Activated naive CD8-positive, alpha-beta T cell treated with anti-CD3 and anti-CD28 coated beads, Interleukin-2, amount 10 ng/mL, durations not matched to agents 7 days and 5 days (primary cell): ENCODE results near the gene LSP1. TPM values are rescaled to one million over a fixed set of nuclear protein-coding genes. Genes with fewer than 3 reads are reported as not detected.

Experiments used
- ATAC-seq: fragments of 150-1000 bp; cut with Tn5 transposase; one replicate; pipeline ENCODE4 v1.10.0; 2021; ENCODE audit warnings: low read depth, moderate library complexity
- POLR2A ChIA-PET: fragments of 350-600 bp; sonication (Branson Sonifier 250); formaldehyde crosslinking; loops from one replicate; lab custom pipeline; 2021; ENCODE audit warnings: antibody characterized with exemption; lab: Charles Lee
- DNase-seq: peaks from one replicate; pipeline ENCODE4 v3.0.0; 2021
- H3K27ac Mint-ChIP-seq: one replicate; pipeline ENCODE4 v1.8.0; 2022; ENCODE audit warnings: mild to moderate bottlenecking, mixed read lengths
- H3K27me3 Mint-ChIP-seq: one replicate; pipeline ENCODE4 v1.8.0; 2022; ENCODE audit warnings: mild to moderate bottlenecking, moderate library complexity, mixed read lengths
- H3K36me3 Mint-ChIP-seq: one replicate; pipeline ENCODE4 v1.8.0; 2021; ENCODE audit warnings: mild to moderate bottlenecking, mixed read lengths
- H3K4me1 Mint-ChIP-seq: one replicate; pipeline ENCODE4 v1.8.0; 2021; ENCODE audit warnings: mixed read lengths
- H3K4me3 Mint-ChIP-seq: one replicate; pipeline ENCODE4 v1.8.0; 2022; ENCODE audit warnings: mild to moderate bottlenecking, moderate library complexity, mixed read lengths
- H3K9me3 Mint-ChIP-seq: one replicate; pipeline ENCODE4 v1.8.0; 2021; ENCODE audit warnings: mixed read lengths
- total RNA-seq, 2 experiments: library from RNA; stranded (reverse); gene quantifications; one replicate each; pipeline ENCODE4 v1.2.3, GENCODE V29; 2021

The LSP1 gene
- total RNA-seq, 2 experiments from 2014 or later: 438 to 453 TPM

DNA sequence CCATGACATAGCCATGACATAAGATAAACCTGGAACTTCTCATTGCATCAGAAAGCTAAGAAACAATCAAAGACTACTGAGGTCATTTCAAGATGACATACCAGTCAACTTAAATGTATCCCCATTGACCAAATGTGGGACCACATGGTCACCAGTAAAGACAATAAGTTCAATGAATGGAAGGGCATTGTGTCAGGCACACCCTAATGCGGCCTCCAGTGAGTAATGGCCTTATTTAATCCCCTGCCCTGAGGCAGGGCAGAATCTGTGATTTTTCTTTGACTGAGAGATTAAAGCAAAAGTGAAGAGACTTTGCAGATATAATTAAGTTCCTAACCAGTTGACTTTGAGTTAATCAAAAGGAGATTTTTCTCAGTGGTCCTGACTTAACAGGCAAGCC is 35.4 kb upstream of the LSP1 start:
- Mint-ChIP-seq H3K36me3 (no peaks in the 10 kb centered on the region), H3K27me3 (peaks cover 12% of the 10 kb centered on the region), H3K4me1 (no peaks in the 10 kb centered on the region), H3K9me3 (peaks cover 12% of the 10 kb centered on the region), H3K4me3 (no peak overlapping the region), H3K27ac (no peak overlapping the region)
- POLR2A ChIA-PET: interaction anchor here (0.6 kb wide), 1 partner anchor 100 kb away, joined by 3 read pairs; no protein-coding TSS in a partner anchor
- ATAC-seq: no peak
- DNase-seq: no peak

DNA sequence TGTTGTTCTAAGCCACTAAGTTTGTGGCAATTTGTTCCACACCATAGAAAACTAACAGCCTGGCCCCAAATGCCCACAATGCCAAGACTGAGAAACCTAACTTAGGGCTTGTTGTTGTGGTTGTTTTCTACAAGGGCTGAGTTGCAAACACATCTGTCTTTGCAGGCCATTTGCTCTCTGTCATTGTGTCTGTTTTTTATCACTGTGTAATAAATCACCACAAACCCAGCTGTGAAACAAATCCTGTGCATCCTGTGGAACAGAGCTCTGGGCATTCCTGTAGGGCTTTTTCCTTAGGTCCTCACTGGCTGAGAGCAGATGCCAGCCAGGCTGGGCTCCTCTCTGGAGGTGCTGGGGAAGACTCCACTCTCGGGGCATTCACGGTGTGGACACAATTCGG is 33.8 kb upstream of the LSP1 start:
- H3K4me1 Mint-ChIP-seq: no peaks in the 10 kb centered on the region
- no peak for ATAC-seq
- no peaks in the 10 kb centered on the region for H3K36me3 Mint-ChIP-seq
- H3K9me3 Mint-ChIP-seq: peaks cover 12% of the 10 kb centered on the region
- H3K27ac Mint-ChIP-seq: no peak overlapping the region
- peaks cover 6% of the 10 kb centered on the region for H3K27me3 Mint-ChIP-seq
- no peak overlapping the region for H3K4me3 Mint-ChIP-seq
- no peak for DNase-seq
- POLR2A ChIA-PET: interaction anchor here (0.5 kb wide), 1 partner anchor 137 kb away, joined by 4 read pairs; no protein-coding TSS in a partner anchor

DNA sequence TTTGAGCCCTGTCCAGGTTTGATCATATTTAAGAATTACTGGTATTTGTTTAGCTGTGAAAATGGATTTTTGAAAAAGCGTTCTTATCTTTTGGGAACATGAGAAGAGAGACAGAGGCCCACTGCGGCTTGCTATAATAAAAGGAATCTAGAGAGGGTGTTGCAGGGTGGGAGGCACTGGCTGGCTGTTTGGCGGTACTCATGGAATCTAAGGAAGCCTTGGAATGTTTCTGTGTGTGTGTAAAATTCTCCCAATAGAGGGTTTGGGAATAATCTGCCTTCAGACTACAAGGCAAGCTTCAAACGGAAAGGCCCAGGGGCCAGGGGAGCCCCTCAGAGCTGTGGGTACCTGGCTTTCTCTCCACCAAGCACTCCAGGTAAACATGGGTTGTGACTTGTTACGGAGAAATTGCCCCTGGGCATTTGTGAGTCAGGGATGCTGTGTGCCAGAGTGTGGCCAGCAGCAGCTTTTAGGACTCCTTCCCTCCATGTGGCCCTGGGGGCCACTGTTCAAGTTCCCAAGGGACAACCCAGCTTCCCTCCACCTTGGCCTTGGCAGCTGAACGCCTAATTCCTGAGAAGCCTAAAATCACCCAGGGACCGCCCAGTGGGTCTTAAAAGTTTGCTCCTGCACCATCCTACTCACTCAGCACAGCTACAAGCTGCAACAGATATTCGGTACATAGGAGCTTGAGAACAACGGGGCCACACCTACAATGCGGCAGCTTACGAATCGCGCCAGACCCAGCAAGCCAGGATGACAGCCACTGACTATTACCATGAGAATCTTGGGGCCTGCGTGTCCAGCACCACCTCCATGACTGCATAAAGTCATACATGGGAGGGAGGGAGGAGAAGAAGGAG is 32.2 kb upstream of the LSP1 start:
- Mint-ChIP-seq H3K36me3 (no peaks in the 10 kb centered on the region), H3K4me1 (no peaks in the 10 kb centered on the region), H3K27ac (no peak overlapping the region), H3K9me3 (peaks cover 12% of the 10 kb centered on the region), H3K4me3 (no peak overlapping the region), H3K27me3 (peaks cover 6% of the 10 kb centered on the region)
- no peak for DNase-seq
- ATAC-seq: no peak
- POLR2A ChIA-PET: no interaction called here

DNA sequence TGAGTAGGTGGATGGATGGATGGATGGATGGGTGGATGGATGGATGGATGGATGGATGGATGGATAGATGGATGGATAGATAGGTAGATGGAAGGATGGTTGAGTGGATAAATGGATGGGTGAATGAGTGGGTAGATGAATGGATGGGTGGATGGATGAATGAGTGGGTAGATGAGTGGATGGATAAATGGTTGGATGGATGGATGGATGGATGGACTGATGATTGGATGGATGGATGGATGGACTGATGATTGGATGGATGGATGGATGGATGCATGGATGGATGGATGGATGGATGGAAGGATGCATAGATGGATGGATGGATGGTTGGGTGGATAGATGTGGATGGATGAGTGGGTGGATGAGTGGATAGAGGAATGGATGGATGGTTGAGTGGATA is 31.3 kb upstream of the LSP1 start:
- no peak for DNase-seq
- H3K27ac Mint-ChIP-seq: no peak overlapping the region
- no peaks in the 10 kb centered on the region for H3K4me1 Mint-ChIP-seq
- no peaks in the 10 kb centered on the region for H3K36me3 Mint-ChIP-seq
- H3K27me3 Mint-ChIP-seq: peaks cover 6% of the 10 kb centered on the region
- H3K4me3 Mint-ChIP-seq: no peak overlapping the region
- POLR2A ChIA-PET: no interaction called here
- ATAC-seq: no peak
- H3K9me3 Mint-ChIP-seq: peaks cover 12% of the 10 kb centered on the region

DNA sequence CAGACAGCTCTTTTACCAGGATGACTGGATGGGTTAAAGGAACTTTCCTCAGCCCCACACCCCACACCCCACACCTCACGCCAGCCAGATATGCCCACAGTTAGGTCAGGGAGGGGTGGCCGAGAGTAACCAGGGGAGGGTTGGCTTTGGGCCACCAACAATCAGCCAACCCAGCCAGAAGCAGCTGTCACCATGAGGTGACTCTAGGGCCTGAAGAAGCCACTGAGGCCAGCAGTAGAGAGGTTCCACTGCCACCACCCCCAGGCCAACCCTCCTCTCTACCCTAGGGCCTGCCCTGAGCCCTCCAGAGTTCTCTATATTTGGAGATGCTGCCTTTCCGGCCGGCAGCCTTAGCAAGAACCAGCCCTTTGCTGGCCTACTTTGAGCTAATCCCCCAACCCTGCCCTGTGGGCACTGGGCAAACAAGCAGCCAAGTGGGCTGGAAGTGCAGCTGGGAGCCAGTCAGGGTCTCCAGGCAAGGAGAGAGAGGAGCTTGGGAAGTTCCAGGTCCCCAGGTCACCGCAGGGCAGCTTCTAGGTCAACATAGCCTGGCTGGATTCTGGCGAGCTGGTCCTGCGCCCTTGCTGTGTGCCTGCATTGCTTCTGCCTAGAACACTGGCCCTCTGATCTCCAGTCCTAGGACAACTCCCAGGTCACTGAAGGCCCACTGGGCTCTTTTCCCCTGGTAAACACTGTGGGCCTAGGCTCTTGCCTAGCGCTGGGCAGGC is 30.1 kb upstream of the LSP1 start:
- ATAC-seq: no peak
- Mint-ChIP-seq H3K27me3 (peaks cover 3% of the 10 kb centered on the region), H3K9me3 (peaks cover 12% of the 10 kb centered on the region), H3K4me1 (no peaks in the 10 kb centered on the region), H3K36me3 (no peaks in the 10 kb centered on the region), H3K4me3 (no peak overlapping the region), H3K27ac (no peak overlapping the region)
- DNase-seq: no peak
- POLR2A ChIA-PET: no interaction called here

DNA sequence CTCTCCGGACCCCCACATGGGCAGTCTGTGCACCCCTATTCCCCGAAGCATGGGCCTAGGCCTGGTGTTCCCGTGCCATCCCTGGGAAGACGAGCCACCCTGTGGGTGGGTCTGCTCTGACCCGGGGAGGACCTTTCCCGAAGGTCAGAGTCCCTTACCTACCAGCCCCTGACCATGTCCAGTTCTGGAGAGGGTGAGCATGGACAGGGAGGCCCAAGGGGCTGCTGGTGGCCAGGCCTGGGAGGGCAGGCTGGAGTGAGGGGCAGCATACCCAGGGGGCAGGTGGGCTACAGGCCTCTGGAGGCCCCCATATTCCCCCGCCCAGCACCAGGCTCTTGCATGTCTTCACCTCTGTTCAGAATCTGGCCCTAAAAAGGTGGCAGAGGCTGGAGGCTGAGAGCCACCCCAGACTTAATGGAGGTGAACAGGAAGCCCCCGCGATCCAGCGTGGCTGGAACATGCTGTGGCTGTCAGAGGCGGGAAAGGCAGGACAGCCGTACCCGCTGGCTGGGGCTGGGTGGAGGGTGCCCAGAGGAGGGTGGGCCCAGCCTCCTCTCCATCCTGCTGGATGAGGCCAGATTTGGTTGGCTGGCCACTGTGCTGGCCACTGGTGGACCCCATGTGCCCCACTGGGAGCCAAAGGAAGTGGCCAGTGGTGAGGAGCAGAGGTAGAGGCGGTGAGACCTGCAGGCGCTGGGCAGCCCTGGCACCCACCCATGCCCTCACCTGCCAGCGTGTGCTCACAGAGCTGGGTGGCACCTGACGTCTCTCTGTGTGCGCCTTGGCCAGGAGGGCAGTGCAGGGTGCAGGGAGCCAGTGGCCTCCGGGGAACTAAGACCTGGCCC is 29.3 kb upstream of the LSP1 start:
- Mint-ChIP-seq H3K4me1 (no peaks in the 10 kb centered on the region), H3K27ac (no peak overlapping the region), H3K4me3 (no peak overlapping the region), H3K27me3 (peaks cover 3% of the 10 kb centered on the region), H3K9me3 (peaks cover 7% of the 10 kb centered on the region), H3K36me3 (no peaks in the 10 kb centered on the region)
- peak; percentile 6 for ATAC-seq
- no peak for DNase-seq
- POLR2A ChIA-PET: no interaction called here

DNA sequence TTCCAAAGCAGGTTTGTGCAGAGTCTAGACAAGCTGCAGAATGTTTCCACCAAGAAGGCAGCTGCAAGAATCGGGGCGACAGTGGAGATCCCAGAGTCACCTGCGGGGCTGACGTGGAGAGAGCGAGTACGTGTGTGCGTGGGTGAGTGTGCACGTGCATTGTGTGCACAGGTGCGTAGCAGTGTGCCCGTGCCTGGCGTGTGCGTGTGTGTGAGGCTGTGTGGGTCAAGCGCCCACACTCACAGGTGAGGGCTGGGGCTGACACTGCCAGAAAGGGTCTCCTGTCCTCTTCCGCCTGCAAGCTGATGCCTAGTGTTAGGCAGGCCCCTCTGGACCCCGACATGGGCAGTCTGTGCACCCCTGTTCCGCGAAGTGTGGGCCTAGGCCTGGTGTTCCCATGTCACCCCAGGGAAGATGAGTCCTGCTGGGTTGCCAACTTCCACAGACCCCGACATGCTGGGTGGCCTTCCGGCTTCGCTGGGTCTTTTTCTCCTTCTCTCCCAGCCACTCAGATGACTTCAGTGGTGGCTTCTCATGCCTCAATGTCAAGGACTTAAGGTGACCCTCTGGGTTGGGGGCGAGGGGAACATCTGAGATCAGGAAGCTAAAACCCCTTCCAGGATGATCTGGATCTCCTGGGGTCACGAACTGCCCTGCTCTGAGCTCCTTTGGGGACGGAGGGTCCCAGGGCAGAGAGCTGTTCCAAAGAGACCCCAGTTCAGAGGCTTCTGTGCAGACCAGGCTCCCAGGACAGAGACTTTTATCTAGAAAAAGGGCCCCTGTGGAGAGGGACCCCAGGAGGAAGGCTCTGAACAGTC is 28.5 kb upstream of the LSP1 start:
- ATAC-seq (no peak), DNase-seq (no peak)
- Mint-ChIP-seq H3K9me3 (peaks cover 5% of the 10 kb centered on the region), H3K4me3 (no peak overlapping the region), H3K27me3 (peaks cover 7% of the 10 kb centered on the region), H3K27ac (no peak overlapping the region), H3K4me1 (no peaks in the 10 kb centered on the region), H3K36me3 (no peaks in the 10 kb centered on the region)
- POLR2A ChIA-PET: no interaction called here

DNA sequence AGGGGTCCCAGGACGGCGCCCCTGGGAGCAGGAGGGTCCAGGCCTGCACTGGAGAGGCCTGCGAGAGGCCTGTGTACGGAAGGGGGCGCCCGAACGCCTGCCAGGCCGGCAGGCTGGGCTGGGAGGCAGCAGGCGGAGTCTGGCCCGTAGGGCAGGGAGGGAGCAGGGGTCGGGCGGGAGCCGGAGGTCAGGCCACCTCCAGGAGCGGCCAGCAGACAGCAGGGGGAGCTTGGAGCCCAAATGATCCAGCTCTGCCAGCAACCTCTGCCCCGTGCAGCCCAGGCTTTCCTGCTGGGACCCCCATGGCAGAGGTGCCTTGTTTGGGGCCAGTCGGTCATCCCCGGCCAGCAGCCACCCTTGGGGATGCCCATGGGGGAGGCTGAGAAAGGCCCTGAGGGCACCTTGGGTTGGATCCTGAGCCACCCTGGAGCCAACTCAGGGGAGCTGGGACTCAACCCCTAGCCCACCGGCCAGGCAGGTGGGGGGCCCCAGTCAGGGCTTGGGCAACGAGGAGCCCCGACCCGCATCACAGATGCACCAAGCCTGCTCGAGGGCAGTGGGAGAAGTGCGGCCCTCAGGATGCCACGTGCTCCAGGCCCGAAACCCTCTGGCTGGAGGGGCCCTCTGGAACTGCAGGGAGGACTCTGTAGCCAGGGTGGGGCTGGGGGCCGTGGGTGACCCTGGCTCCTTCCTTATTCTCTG is 27.7 kb upstream of the LSP1 start:
- Mint-ChIP-seq H3K27me3 (peaks cover 7% of the 10 kb centered on the region), H3K4me3 (no peak overlapping the region), H3K9me3 (peaks cover 5% of the 10 kb centered on the region), H3K36me3 (no peaks in the 10 kb centered on the region), H3K4me1 (no peaks in the 10 kb centered on the region), H3K27ac (no peak overlapping the region)
- ATAC-seq: no peak
- POLR2A ChIA-PET: no interaction called here
- peak; percentile 51 for DNase-seq

DNA sequence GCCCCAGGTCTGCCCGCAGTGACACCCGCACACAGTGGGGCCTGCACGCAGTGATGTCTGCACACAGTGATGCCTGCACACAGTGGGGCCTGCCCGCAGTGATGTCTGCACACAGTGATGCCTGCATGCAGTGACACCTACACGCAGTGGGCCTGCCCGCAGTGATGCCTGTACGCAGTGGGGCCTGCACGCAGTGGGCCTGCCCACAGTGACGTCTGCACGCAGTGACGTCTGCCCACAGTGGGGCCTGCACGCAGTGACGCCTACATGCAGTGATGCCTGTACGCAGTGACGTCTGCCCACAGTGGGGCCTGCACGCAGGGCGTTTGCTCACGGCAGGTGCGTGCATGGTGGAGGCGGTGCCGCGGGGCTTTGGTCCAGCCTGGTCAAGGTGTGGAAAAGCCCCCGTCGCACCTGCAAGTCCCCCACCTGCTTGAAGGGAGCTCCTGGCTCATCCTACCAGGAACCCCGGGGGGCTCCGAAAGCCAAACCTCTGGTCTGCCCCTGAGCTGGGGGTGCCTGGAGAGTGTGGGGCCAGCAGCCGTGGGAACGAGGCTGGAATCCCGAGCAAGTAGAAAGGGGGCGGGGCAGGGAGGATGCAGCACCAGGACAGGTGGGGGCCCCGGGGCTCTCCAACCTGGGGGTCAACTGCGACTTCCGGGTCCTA is 27.0 kb upstream of the LSP1 start:
- POLR2A ChIA-PET: no interaction called here
- H3K4me1 Mint-ChIP-seq: no peaks in the 10 kb centered on the region
- no peak overlapping the region for H3K27ac Mint-ChIP-seq
- DNase-seq (no peak), ATAC-seq (no peak)
- no peaks in the 10 kb centered on the region for H3K36me3 Mint-ChIP-seq
- peaks cover 5% of the 10 kb centered on the region for H3K27me3 Mint-ChIP-seq
- no peak overlapping the region for H3K4me3 Mint-ChIP-seq
- peaks cover 4% of the 10 kb centered on the region for H3K9me3 Mint-ChIP-seq

DNA sequence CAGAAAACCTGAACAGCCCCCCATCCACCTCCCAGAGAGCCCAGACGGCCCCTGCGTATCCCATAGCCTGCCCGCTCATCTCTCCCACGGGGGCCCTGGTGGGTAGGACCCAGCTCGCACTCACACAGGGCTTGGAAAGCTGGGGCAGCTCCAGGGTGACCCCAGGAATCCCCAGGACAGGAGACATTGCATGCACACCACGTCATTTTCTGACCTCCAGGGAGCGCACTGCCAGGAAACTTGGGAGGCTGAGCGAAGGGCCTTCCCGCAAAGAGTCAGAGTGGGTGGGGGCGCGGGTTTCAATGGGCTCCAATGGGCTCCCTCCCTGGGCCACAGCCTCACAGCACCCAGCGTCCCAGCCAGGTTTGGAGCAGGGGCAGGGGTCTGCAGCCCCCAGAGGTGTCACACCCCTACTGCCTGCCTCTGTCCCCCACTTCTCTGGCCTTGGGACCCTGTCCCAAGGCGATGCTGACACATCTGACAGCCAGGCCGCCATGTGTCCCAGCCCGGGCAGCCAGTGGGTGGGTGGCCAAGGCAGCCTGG is 26.3 kb upstream of the LSP1 start:
- H3K4me3 Mint-ChIP-seq: no peak overlapping the region
- no peak for DNase-seq
- POLR2A ChIA-PET: no interaction called here
- no peaks in the 10 kb centered on the region for H3K4me1 Mint-ChIP-seq
- H3K27ac Mint-ChIP-seq: no peak overlapping the region
- no peaks in the 10 kb centered on the region for H3K36me3 Mint-ChIP-seq
- peaks cover 2% of the 10 kb centered on the region for H3K9me3 Mint-ChIP-seq
- peaks cover 5% of the 10 kb centered on the region for H3K27me3 Mint-ChIP-seq
- no peak for ATAC-seq

DNA sequence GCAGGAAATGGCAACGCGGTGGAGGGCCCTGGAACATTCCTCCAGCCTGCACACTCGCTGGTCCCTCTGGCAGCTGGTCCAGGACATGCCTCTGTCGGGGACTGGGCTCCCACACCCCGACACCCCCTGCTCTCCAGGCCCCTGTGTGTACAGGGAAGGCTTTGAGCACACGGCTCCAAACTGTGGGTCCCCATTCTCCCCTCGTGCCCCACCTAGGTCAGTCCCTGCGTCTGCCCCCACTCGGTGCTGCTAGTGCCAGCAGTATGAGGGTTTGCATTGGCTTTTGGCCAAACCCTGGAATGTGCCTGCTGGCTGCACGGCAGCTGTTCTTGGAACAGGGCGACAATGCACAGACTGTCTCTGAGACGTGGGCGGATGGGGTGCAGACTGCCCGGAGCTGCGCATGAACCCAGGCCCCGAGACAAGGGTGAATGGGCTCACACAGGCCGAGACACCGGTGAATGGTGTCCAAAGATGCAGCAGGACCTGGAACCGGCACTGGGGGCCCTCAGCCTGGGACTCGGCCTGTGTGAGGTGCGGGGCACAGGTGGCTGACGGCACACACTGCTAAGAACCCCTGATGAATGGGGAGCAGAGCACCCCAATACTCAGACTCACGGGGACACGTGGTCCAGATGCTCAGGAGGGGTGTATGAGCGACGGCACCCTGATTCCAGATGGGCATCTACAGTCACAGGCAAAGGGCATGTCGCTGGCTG is 25.6 kb upstream of the LSP1 start:
- POLR2A ChIA-PET: no interaction called here
- Mint-ChIP-seq H3K4me3 (no peak overlapping the region), H3K9me3 (no peaks in the 10 kb centered on the region), H3K27ac (no peak overlapping the region), H3K4me1 (peaks cover 2% of the 10 kb centered on the region), H3K36me3 (no peaks in the 10 kb centered on the region), H3K27me3 (peaks cover 5% of the 10 kb centered on the region)
- DNase-seq: no peak
- ATAC-seq: no peak
